Nephron progenitor cell (in vitro differentiated cells): Measurements from ENCODE around the gene THSD8.

Experiments used
- DNase-seq: peaks from one replicate; pipeline ENCODE4 v3.0.0; 2021
- H3K27ac Mint-ChIP-seq: 2 replicates; pipeline ENCODE4 v1.8.0; 2021; ENCODE audit warnings: mild to moderate bottlenecking, moderate library complexity, mixed read lengths
- H3K27me3 Mint-ChIP-seq: 2 replicates; pipeline ENCODE4 v1.8.0; 2021; ENCODE audit warnings: mild to moderate bottlenecking, low read depth, mixed read lengths; ENCODE audit not compliant: poor library complexity
- H3K36me3 Mint-ChIP-seq: 2 replicates; pipeline ENCODE4 v1.8.0; 2021; ENCODE audit warnings: low read depth, mixed read lengths
- H3K4me1 Mint-ChIP-seq: 2 replicates; pipeline ENCODE4 v1.8.0; 2021; ENCODE audit warnings: mixed read lengths
- H3K4me3 Mint-ChIP-seq: 2 replicates; pipeline ENCODE4 v1.8.0; 2021; ENCODE audit warnings: mild to moderate bottlenecking, moderate library complexity, mixed read lengths
- H3K9me3 Mint-ChIP-seq: 2 replicates; pipeline ENCODE4 v1.8.0; 2021; ENCODE audit warnings: mild to moderate bottlenecking, moderate library complexity, mixed read lengths
- CTCF ChIP-seq: fragments of 200-600 bp; sonication (generic); IDR thresholded peaks from 2 replicates; pipeline ENCODE4 v1.5.0; 2021; ENCODE audit warnings: antibody characterized with exemption

THSD8 gene

GRCh38 chr19:12825254-12826131 is 23.6 kb downstream of the THSD8 start:
- H3K27ac Mint-ChIP-seq: no peak overlapping the region
- peaks cover 67% of the 10 kb centered on the region for H3K27me3 Mint-ChIP-seq
- peak; percentile 84 for DNase-seq
- H3K9me3 Mint-ChIP-seq: peaks cover 8% of the 10 kb centered on the region
- H3K4me3 Mint-ChIP-seq: peak overlapping the region; percentile 52
- TF ChIP-seq CTCF: peak; percentile 72
- H3K36me3 Mint-ChIP-seq: no peaks in the 10 kb centered on the region
- H3K4me1 Mint-ChIP-seq: peaks cover 5% of the 10 kb centered on the region

- peaks cover 87% of the 10 kb centered on the region for H3K27me3 Mint-ChIP-seq
- peaks cover 4% of the 10 kb centered on the region for H3K9me3 Mint-ChIP-seq
- peaks cover 14% of the 10 kb centered on the region for H3K4me1 Mint-ChIP-seq
- peak; percentile 69 for DNase-seq
- TF ChIP-seq CTCF: no peak
- H3K4me3 Mint-ChIP-seq: no peak overlapping the region
- H3K27ac Mint-ChIP-seq: no peak overlapping the region
- H3K36me3 Mint-ChIP-seq: no peaks in the 10 kb centered on the region
Measured at GRCh38 chr19:12828494-12828893, 26.6 kb downstream of the THSD8 start.

DNA sequence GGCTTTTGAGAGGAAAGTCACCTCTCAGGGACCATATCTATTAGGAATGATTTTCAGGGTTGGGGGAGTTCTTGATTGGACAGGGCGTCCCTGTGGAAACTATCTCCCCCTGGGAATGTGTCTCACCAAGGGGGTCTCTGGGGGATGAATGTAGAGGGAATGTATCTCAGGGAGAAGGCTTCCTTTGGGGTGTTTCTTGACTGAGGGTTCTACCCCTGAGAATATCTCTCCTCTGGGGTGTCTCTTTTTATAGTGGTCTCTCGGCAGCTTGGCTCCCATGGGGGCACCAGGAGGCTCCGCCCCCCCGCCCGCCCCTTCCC is 31.5 kb downstream of the THSD8 start:
- TF ChIP-seq CTCF: no peak
- H3K27ac Mint-ChIP-seq: no peak overlapping the region
- no peaks in the 10 kb centered on the region for H3K36me3 Mint-ChIP-seq

GRCh38 chr19:12833738-12834565 is 32.1 kb downstream of the THSD8 start:
- H3K4me3 Mint-ChIP-seq: peak overlapping the region; percentile 62
- no peak for TF ChIP-seq CTCF
- H3K27me3 Mint-ChIP-seq: peaks cover 94% of the 10 kb centered on the region
- no peaks in the 10 kb centered on the region for H3K36me3 Mint-ChIP-seq
- DNase-seq: peak; percentile 65
- H3K27ac Mint-ChIP-seq: no peak overlapping the region
- peaks cover 21% of the 10 kb centered on the region for H3K4me1 Mint-ChIP-seq
- no peaks in the 10 kb centered on the region for H3K9me3 Mint-ChIP-seq

More for the DNA sequence above, 31.5 kb downstream of the THSD8 start:
- Mint-ChIP-seq H3K9me3 (no peaks in the 10 kb centered on the region), H3K27me3 (peaks cover 94% of the 10 kb centered on the region), H3K4me3 (peak overlapping the region; percentile 61), H3K4me1 (peaks cover 20% of the 10 kb centered on the region)
- DNase-seq: no peak

DNA sequence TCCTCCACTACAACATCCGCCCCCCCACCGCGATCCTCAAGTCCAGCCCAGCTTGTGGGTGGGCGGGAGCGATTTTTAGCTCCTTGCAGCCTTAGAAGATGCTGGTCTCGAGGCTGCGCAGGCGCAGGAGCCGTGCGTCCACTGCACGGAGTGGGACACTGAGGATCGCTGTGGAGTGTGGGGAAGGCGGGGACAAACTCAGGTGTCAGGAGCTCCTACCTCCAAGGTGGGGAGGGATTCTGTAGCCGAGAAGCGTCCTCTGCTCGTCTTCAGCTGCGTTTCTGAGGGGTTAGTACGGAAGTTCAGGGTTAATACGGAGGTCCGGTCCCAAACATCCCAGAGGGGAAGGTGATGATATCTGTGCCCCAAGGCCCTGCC is 32.7 kb downstream of the THSD8 start, which contains the start of gene RTBDN:
Gene RTBDN (minus strand): TSS at position 14 of the 378 bp plus-strand sequence. CDS start 4,600 bp downstream, outside the sequence.
- no peak within 1 kb of the TSS for H3K27ac Mint-ChIP-seq
- no peak for TF ChIP-seq CTCF
- no peaks in the 10 kb centered on the region for H3K9me3 Mint-ChIP-seq
- peaks cover 27% of the 10 kb centered on the region for H3K4me1 Mint-ChIP-seq
- no peak for DNase-seq
- no peaks in the 10 kb centered on the region for H3K36me3 Mint-ChIP-seq
- H3K27me3 Mint-ChIP-seq: peaks cover 94% of the 10 kb centered on the region
- H3K4me3 Mint-ChIP-seq: peak within 1 kb of the TSS; percentile 62
